GM23338 (cell line): ENCODE data around the gene UBFD1.

Experiments
- CREB1 ChIP-seq: fragments of 250-450 bp; sonication (Bioruptor Pico); IDR thresholded peaks from 2 replicates; pipeline ENCODE4 v1.5.0; 2020; ENCODE audit warnings: low read depth, mild to moderate bottlenecking, moderate library complexity
- CTCF ChIP-seq, 2 experiments: fragments of 200-600 bp in 1 of 2; sonication (generic) in 1 of 2; conservative IDR thresholded peaks; 2 replicates each; pipeline versions ENCODE4 v1.5.1 to v1.6.1; 2016 to 2017; ENCODE audit warnings: antibody characterized with exemption in 2 of 2, low read depth in 2 of 2, mild to moderate bottlenecking in 2 of 2, moderate library complexity in 1 of 2
- ETS1 ChIP-seq: IDR thresholded peaks from 2 replicates; pipeline ENCODE4 v1.6.1; 2016; ENCODE audit warnings: antibody characterized with exemption
- EZH2 ChIP-seq: fragments of 200-600 bp; sonication (generic); IDR thresholded peaks from one replicate; pipeline ENCODE4 v1.8.0; 2017; ENCODE audit warnings: antibody characterized with exemption, mild to moderate bottlenecking, low read depth; ENCODE audit not compliant: unreplicated experiment
- EZH2phosphoT487 ChIP-seq: fragments of 200-600 bp; sonication (generic); IDR thresholded peaks from one replicate; pipeline ENCODE4 v1.8.1; 2018; ENCODE audit warnings: antibody characterized with exemption; ENCODE audit not compliant: unreplicated experiment
- JUNB ChIP-seq: IDR thresholded peaks from one replicate; pipeline ENCODE4 v1.6.1; 2016; ENCODE audit warnings: antibody characterized with exemption; ENCODE audit not compliant: unreplicated experiment
- NANOG ChIP-seq: IDR thresholded peaks from 2 replicates; pipeline ENCODE4 v1.6.1; 2016; ENCODE audit warnings: antibody characterized with exemption, borderline replicate concordance
- POLR2AphosphoS5 ChIP-seq: IDR thresholded peaks from 2 replicates; pipeline ENCODE4 v1.6.1; 2016; ENCODE audit warnings: antibody characterized with exemption, low read depth
- REST ChIP-seq: IDR thresholded peaks from one replicate; pipeline ENCODE4 v1.6.1; 2018; ENCODE audit warnings: antibody characterized with exemption; ENCODE audit not compliant: unreplicated experiment
- STAT1 ChIP-seq: IDR thresholded peaks from one replicate; pipeline ENCODE4 v1.6.1; 2016; ENCODE audit warnings: antibody characterized with exemption; ENCODE audit not compliant: unreplicated experiment
- ZNF331 ChIP-seq: fragments of 250-450 bp; sonication (Bioruptor Pico); IDR thresholded peaks from 2 replicates; pipeline ENCODE4 v1.5.0; 2020; ENCODE audit warnings: low read depth, mild to moderate bottlenecking, moderate library complexity
- ZNF462 ChIP-seq: fragments of 250-450 bp; sonication (Bioruptor Pico); IDR thresholded peaks from 2 replicates; pipeline ENCODE4 v1.5.0; 2020; ENCODE audit warnings: mild to moderate bottlenecking, moderate library complexity

GRCh38 chr16:23573817-23574216 is 16.3 kb downstream of the UBFD1 start:
- TF ChIP-seq CTCF (conservative IDR thresholded peaks at IDR 0.05; ENCODE audit: low read depth in 2 of 2) (no peak), EZH2 (no peak), STAT1 (no peak), EZH2phosphoT487 (no peak), ETS1 (no peak), REST (no peak), NANOG (no peak), POLR2AphosphoS5 (no peak), ZNF331 (CRISPR knock-in tag) (no peak), JUNB (no peak), ZNF462 (CRISPR knock-in tag) (no peak), CREB1 (no peak)
